GM18867 (cell line): ENCODE results near the gene AHR.

Experiments used
- ATAC-seq: cut with Tn5 transposase; IDR thresholded peaks from one replicate; pipeline ENCODE4 v1.9.1; 2021; ENCODE audit warnings: mild to moderate bottlenecking, moderate library complexity; ENCODE audit not compliant: unreplicated experiment

Gene AHR

DNA sequence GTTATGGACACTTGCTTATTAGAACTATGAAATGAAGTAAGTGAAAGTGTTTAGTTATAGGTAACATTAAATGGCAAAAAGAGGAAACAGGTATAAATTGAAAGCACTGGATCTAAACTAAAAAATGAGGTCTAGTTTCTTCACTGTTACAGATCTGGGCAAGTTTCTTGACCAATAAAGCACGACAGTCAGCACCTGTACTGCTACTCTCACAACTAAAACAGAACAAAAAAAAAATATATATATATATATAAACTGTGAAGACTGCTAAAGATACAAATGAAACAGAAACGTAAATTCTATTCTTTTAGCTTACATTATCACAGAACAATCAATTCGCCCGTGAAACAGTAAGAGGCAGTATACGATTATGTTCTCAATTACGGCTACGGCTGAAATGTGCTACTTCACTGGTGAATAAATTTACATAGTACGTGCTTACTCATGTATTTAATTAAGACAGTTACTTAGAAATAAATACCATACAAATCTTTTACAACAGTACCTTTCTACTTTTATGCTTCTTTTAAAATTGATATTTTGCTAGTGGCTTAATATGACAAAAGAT lies 4.2 kb downstream of the AHR start:
- ATAC-seq = peak; percentile 54

- no peak for ATAC-seq
These were observed 6.5 kb downstream of the AHR start for GRCh38 chr7:17304926-17305325.

DNA sequence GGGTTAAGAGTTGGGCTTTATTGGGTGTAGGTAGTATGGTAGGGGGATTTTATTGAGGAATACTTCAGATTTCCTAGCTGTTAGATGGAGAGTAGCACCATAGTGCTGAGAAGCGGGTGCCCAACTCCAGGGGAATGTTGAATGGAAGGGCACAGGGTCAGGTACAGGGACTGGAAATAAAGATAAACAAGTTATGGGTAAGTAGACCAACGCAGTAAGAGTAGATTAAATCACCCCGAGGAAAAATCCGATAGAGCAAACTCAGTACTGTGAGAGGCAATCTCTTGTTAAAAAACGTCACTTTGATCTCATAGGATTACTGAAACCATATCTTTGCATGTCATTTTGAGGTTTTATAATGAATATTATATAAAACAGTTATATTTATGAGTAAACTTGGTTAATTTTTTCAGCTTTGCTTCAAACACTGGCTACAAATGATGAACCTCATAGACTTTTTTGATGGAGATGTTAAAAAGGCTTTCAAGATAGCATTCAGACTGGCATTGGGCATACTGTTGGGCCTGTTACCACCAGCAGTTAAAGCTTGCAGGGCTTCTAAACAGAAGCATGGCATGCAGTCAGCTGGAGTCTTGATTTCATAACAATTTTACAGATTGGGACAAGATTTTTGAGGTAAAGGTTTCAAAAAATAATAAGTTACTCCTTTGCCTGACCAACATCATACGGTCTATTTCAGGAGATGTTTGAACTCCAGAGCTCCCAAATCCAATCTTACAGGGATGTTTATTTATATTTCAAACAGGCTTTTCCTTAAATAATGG lies 7.1 kb downstream of the AHR start:
- no peak for ATAC-seq

GRCh38 chr7:17307000-17307399 lies 8.5 kb downstream of the AHR start:
- no peak for ATAC-seq

- ATAC-seq = no peak
These were observed 9.1 kb downstream of the AHR start for GRCh38 chr7:17307558-17307957.

DNA sequence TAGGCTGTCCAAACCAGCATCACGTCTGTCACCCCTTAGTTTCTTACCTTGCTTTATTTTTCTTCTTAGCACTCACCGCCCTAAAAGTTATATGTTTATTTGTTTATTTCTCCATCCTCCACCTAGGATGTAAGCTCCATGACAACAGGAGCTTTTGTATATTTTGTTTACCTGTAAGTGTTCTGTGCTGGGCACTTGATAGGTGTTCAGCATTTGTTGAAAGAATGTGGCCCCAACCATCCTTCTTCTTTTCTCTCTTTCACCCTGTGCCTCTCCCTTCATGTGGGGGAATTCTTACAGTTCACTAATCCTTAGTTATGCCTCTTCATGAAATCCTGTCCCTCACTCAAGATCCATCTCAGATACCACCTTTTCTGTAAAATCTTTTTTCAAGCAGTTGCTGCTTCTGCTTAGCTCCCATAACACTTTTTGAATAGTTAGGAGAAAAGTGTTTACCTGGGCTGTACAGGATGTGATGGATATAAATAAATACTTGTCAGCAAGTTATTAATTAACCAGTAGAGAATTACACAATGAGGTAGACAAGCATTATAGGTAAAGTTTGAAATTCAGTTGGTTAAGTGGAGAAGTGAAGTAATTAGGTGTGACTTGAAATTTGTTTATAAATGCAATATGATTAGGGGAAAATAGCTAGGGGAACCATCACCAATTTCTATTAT lies 9.7 kb downstream of the AHR start:
- ATAC-seq = no peak

GRCh38 chr7:17311194-17311593 lies 12.7 kb downstream of the AHR start:
- ATAC-seq = no peak

DNA sequence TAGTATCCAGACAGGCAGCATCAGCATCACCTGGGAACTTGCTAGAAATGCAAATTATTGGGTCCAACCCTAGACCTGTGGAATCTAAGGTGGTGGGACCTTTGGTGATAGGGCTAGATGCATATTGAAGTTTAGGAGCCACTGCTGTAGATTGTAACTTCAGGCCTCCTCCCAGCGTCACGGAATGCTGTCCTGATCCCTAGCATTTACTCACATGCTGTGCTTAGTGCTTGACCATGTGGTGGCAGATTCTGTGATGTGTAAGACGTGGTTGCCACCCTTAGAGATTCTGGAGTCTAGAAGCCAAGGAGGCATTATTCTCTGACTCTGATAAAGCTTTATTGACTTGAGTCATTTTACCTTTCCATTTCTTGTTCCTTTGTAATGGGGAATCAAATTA lies 13.5 kb downstream of the AHR start:
- no peak for ATAC-seq

DNA sequence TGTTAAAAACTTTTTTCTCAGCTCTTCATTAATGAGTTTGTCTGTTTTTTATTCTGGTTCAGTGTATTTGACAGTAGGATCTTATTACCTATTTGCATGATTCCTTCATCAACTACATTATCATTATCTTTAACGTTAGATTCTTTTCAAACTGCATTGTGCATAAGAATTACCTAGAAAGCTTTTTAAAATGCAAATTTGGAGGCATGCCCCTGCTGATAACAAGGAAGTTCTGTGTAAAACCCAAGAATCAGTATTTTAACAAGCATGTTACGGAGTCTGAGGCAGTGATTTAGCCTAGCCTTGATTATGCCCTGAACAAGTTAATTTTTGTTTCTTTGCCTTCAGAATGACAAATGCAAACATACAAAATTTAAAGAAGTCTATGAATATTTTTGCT lies 14.2 kb downstream of the AHR start:
- no peak for ATAC-seq

DNA sequence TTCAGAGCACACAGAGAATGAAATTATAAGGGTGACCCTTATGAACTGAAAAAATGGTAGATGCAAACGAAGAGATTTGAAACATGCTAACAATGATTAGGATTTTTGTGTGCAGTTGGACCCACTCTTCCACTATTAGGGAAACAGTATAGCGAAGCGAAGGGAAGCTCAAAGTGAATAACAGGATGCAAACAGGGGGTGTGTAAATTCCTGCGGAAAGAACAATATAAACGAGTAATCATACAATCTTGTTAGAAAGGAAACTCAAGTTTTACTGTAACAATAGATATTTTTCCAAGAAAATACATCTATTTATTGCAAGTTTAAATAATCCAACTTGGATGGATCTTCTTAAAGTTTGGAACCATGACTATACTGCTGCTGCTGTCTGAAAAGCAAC lies 14.7 kb downstream of the AHR start:
- ATAC-seq = no peak

DNA sequence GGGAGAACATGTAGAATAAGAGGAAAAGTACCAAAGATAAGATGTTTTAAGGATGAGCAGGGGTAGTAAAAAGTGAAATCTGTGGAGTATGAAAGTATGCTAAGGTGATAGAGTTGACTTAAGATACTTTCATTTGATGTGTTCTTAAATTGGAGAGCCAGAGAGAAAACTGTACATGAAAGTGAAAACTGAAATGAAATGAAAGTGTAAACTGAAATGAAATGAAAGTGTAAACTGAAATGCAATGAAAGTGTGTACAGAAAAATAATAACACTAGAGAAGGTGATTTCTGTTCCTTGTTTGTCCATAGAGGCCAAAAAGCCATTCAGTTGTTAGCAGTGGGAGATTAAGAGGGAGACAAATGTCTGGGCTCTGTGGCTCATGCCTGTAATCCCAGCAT lies 17.5 kb downstream of the AHR start:
- peak; percentile 68 for ATAC-seq

GRCh38 chr7:17318146-17318545 lies 19.7 kb downstream of the AHR start:
- ATAC-seq = no peak

DNA sequence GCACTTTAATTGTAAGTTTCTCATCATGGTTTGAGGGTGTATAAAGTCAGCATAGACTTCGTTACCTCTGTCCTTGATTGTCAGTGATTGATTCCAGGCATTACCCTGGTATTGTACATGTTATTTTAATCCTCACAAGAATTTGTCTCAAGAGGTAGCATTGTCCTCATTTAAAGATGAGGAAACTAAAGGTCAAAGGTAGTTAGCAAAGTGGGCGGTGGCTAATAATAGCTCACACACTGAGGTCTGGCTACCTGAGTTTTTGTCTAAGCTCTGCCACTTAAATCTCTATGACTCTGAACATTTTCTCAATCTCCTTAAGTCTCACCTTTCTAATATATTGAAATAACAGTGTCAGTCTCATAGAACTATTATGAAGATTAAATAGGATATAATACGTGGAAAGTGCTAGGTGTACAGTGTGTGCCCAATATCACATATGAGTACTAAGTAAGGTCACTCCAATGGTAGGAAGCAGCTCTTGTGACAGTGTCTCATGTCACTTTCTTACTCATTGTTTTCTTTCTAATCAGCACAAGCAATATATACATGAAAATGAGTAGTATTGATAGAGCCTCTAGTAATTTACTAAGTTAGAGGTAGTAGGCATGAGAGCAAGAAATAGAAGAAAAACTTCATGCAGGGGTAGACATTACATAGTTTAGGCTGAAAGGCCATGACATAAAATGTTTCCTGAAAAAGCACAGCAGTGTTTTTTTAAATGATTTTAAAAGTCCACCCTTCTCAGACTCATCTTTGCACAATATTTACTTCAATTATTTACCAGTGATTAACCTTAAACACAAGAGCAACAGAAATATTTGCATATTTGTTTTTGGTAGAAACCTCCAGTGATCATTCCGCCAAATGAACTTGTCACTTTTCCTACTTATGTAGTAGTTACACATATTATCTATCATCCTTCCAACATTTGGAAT lies 21.0 kb downstream of the AHR start:
- no peak for ATAC-seq

- no peak for ATAC-seq
These were observed 21.6 kb downstream of the AHR start for GRCh38 chr7:17320102-17320497.

- no peak for ATAC-seq
These were observed 22.2 kb downstream of the AHR start for GRCh38 chr7:17320657-17321056.

DNA sequence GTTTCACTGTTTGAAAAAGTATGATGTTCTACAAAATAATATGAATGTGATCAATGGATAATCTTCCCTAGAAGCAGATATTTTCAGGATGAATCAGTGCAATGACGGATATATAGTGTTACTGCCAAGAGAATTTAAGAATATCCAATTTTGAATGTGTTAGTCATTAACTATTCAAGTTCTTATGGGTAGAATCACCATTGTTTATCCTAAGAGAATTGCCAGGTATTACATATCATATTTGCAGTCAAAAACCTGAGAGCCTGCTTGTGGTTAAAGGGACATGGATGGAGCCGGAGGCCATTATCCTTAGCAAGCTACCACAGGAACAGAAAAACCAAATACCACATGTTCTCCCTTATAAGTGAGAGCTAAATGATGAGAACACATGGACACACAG lies 26.9 kb downstream of the AHR start:
- ATAC-seq = no peak

DNA sequence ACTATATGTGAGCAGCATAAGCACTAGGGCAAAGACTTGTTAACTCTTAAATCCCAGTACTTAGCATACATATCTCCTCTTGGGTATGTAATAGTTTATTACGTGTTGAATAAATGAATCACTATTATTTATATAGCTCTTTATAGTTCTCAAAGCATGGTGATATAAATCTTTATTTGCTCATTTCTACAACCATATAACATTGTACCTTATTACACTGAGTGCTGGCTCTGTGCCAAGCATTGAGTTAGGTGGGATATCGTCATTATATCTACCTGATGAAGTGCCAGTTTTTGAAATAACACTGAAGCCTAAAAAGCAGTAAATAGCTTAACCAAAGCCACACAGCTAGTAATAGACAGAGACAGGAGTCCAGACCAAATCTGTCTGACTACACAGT lies 27.9 kb downstream of the AHR start:
- no peak for ATAC-seq

DNA sequence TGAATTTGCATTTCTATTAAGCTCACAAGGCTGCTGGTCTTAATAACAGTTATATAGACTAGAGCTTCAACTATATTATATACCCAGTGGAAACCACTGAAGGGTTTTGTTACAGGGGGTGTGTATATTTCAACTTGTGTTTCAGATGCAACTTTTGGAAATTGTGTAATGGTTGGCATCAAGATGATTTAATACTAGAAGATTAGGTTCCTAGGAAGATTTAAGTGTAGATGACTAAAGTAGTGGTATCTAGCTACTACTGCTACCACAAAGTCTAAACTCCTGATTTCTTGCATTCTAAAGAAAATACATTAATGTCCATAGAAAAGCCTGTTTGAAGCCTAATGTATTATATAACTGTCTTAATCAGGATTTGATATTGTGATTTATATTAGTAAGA lies 30.2 kb downstream of the AHR start:
- ATAC-seq = no peak

DNA sequence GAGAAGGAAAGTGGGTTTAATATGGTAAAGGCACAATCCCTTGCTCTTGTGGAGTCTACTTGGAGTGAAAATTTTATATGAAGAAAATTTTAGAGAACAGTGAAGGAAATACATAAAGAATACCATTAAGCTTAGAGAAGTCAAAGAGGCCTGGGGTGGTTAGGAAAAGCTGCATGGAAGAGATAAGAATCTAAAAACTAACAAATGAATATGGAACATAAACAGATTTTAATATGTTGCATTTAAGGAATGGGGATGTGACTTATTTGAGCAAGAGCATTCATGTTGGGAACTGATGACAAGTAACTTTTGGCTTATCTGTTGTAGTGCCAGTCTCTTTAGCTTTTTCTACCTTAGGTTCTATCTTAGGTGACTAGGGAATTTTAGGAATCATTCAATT lies 31.0 kb downstream of the AHR start:
- no peak for ATAC-seq

- ATAC-seq = no peak
These were observed 33.5 kb downstream of the AHR start for GRCh38 chr7:17331891-17332501.

DNA sequence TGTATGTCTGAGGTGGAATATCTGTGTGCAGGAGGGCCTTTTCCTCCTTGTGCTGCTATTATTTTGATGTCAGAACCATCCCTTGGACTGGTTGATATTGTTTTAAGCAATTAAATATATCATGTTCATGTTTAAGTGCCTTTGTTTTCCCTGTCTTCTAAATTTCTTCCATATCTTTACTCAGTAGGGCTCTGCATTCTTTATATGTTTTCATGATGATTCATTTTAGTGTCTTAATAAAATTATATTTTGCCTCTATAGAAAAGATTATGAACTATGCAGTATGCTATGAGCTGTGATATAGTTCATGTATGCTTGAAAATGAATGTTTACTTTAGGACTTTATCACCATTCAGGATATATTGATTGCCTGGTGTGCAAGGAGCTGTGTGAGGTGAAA lies 34.8 kb downstream of the AHR start:
- ATAC-seq = no peak
